ENCODE results near the gene ANKRD13A.

- TF ChIP-seq CTCF (IDR thresholded peaks at IDR 0.05 in 4 of 5, conservative IDR thresholded peaks at IDR 0.05 in 1 of 5) (no peak), POLR2A (IDR thresholded peaks at IDR 0.05) (no peak)
These were observed 45.6 kb upstream of the ANKRD13A start for GRCh38 chr12:109953656-109954055.
